ENCODE results near the gene PIWIL4. TPM values are rescaled to one million over a fixed set of nuclear protein-coding genes. Genes with fewer than 3 reads are reported as not detected.

Gene PIWIL4
- total RNA-seq (2014; rRNA removed; shearing (Covaris generic)): not detected in 2 replicates

DNA sequence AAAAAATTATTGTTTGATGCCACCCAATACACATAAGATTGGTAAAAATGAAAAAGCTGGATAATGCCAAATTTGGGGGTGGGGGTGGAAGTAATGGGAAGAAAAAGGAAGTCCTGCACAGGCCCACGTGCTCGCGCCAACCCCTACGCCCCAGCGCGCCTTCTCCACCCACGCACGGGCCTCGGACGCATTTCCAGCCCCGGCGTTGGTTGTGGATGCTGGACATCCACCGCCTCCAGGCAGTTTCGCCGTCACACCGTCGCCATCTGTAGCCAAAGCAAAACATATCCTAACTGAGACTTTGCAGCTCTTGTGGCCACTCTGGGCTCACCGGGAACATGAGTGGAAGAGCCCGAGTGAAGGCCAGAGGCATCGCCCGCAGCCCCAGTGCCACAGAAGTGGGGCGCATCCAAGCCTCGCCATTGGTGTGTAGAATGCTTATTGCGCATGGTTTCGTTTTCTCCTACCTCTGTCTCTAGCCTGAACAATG lies at the start of gene PIWIL4:
Gene PIWIL4, plus strand, starts transcription at position 188 of the 490 bp plus-strand sequence. Its CDS starts 151 bp downstream, at position 339.
- no peak for DNase-seq (ENCODE audit: low spot score)
- in situ Hi-C loops (cut with HindIII; ENCODE audit: low sequenced_read_pairs): no loop called here

DNA sequence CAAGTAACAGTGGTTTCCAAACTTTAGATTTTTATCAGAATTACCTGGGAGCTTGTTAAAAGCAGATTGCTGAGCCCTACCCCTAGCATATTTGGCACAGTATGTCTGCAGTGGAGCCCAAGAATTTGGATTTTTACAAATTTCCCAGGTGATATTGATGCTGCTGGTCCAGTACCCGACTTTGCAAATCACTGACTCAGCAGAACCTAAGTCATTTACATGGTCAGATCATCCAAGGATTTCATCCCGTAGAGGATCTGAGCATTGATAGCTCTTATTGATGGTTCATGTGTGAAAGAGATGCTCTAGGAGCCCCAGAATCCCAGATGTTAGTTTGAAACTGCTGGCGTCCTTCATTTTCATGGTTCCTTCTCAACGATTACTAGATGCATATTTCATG lies 48.9 kb upstream of the PIWIL4 start:
- in situ Hi-C loops (cut with HindIII; ENCODE audit: low sequenced_read_pairs): no loop called here
- no peak for DNase-seq (ENCODE audit: low spot score)

GRCh38 chr11:94519478-94520084 lies 47.6 kb upstream of the PIWIL4 start:
- DNase-seq (ENCODE audit: low spot score): peak; percentile 62
- in situ Hi-C loops (cut with HindIII; ENCODE audit: low sequenced_read_pairs): no loop called here

GRCh38 chr11:94521684-94522083 lies 45.5 kb upstream of the PIWIL4 start:
- peak; percentile 15 for DNase-seq (ENCODE audit: low spot score)
- in situ Hi-C loops (cut with HindIII; ENCODE audit: low sequenced_read_pairs): no loop called here

GRCh38 chr11:94524341-94524740 lies 42.8 kb upstream of the PIWIL4 start:
- in situ Hi-C loops (cut with HindIII; ENCODE audit: low sequenced_read_pairs): no loop called here
- DNase-seq (ENCODE audit: low spot score): no peak

GRCh38 chr11:94525546-94526324 lies 41.4 kb upstream of the PIWIL4 start:
- in situ Hi-C loops (cut with HindIII; ENCODE audit: low sequenced_read_pairs): no loop called here
- no peak for DNase-seq (ENCODE audit: low spot score)

GRCh38 chr11:94526645-94527438 lies 40.3 kb upstream of the PIWIL4 start:
- in situ Hi-C loops (cut with HindIII; ENCODE audit: low sequenced_read_pairs): no loop called here
- DNase-seq (ENCODE audit: low spot score): no peak

DNA sequence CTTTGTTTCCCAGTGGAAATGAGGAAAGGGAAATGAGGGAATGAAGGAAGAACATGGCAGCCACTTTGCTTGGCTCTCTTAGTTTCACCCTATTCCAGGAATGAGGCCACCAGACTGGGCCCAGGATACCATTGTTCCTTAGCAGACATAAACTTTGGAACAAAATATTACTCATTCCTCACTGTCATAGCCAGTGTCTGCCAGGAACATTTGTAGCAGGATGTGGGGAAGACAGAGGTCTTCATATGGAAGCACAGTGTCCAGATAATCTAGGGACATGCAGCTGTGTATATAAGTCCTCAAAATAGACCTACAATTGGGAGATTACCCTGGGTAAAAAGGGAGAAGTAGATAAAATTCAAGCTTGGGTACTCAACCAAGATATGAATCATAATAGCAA lies 38.6 kb upstream of the PIWIL4 start:
- no peak for DNase-seq (ENCODE audit: low spot score)
- in situ Hi-C loops (cut with HindIII; ENCODE audit: low sequenced_read_pairs): no loop called here

DNA sequence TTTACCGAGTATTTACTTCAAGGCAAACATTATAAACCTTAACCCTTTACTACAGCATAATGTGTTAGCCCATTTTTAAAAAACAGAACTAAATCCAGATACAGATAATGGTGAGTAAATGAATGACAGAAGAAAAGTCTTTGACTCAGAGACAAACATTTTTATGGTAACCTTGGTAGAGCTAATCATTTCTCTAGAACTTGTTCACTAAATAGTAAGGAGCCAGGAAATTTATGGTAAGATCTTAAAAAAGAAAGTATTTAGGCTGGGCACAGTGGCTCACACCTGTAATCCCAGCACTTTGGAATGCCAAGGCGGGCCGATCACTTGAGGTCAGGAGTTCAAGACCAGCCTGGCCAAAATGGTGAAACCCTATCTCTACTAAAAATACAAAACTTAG lies 35.0 kb upstream of the PIWIL4 start:
- DNase-seq (ENCODE audit: low spot score): no peak
- in situ Hi-C loops (cut with HindIII; ENCODE audit: low sequenced_read_pairs): no loop called here

GRCh38 chr11:94533206-94533605 lies 34.0 kb upstream of the PIWIL4 start:
- in situ Hi-C loops (cut with HindIII; ENCODE audit: low sequenced_read_pairs): no loop called here
- no peak for DNase-seq (ENCODE audit: low spot score)

DNA sequence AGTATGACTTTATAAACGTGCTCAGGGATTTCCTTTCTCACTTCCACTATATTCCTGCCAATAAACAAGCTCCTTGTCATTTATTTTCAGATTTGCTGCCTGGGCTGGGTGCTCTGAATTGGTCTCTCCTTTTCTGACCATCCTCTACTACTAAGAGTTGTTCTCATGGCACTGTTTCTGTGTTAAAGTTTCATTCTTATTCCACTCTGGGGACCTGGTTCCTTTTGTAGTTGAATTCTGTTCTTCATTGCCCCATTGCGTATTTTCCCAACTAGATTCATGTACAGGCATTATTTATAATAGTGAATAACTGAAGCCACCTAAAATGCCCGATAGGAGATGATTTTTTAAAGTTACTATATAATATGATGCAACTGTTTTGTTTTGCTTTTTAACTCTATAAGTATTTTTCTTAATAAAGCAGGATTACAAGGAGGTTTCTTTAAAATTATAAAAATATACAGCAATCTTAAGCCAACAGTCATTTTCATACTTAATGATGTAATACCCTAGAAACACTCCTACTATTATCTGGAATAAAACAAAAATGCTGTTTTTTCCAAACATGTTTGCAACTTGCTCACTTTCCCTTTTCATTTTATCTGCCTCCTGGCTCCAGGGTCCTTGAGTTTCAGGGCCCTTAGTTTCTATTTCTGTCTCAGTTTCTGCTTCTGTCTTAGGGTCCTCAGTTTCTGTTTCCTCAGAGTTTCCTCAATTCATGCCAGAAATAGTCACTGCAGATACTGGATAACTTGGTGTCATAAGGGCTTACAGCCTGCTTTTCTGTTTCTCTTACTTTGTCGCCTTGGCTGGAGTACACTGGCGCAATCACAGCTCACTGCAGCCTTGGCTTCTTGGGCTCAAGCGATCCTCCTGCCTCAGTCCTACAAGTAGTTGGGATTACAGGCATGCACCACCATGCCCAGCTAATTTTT lies 33.2 kb upstream of the PIWIL4 start:
- no peak for DNase-seq (ENCODE audit: low spot score)
- in situ Hi-C loops (cut with HindIII; ENCODE audit: low sequenced_read_pairs): no loop called here

GRCh38 chr11:94536386-94536785 lies 30.8 kb upstream of the PIWIL4 start:
- in situ Hi-C loops (cut with HindIII; ENCODE audit: low sequenced_read_pairs): no loop called here
- no peak for DNase-seq (ENCODE audit: low spot score)

- in situ Hi-C loops (cut with HindIII; ENCODE audit: low sequenced_read_pairs): no loop called here
These were observed 30.1 kb upstream of the PIWIL4 start for GRCh38 chr11:94537031-94537600.

DNA sequence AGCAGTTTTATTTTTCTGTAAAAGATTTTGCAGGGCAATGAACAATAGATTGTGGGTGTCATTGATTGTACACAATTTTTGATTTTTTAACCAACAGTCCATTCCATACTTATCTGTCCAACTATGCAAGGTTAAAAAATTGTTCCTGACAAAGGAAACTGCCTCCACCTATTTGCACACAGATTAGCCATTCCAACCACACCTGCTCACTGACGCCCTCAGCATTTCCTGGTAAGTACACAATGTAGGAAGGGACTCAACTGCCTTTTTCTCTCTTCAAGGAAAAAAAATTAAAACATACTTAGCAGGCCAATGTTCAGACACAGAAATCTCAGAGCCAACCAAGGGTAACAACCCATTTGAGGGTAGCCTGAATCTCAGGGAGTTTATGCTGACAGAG lies 27.7 kb upstream of the PIWIL4 start:
- in situ Hi-C loops (cut with HindIII; ENCODE audit: low sequenced_read_pairs): no loop called here
- DNase-seq (ENCODE audit: low spot score): no peak

More at GRCh38 chr11:94537031-94537600, 30.1 kb upstream of the PIWIL4 start:
- no peak for DNase-seq (ENCODE audit: low spot score)

DNA sequence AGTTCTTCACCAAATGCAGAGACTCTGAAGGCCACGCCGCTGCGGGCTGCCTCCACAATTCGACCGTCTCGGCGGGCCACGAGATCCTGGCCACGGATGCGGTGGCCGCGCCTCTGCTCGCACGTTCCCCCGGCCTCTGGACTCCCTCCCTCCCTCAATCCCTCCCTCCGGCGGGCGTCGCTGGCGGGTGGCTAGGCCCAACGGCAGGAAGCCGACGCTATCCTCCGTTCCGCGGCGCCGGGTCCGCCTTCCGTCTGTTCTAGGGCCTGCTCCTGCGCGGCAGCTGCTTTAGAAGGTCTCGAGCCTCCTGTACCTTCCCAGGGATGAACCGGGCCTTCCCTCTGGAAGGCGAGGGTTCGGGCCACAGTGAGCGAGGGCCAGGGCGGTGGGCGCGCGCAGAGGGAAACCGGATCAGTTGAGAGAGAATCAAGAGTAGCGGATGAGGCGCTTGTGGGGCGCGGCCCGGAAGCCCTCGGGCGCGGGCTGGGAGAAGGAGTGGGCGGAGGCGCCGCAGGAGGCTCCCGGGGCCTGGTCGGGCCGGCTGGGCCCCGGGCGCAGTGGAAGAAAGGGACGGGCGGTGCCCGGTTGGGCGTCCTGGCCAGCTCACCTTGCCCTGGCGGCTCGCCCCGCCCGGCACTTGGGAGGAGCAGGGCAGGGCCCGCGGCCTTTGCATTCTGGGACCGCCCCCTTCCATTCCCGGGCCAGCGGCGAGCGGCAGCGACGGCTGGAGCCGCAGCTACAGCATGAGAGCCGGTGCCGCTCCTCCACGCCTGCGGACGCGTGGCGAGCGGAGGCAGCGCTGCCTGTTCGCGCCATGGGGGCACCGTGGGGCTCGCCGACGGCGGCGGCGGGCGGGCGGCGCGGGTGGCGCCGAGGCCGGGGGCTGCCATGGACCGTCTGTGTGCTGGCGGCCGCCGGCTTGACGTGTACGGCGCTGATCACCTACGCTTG lies 23.2 kb upstream of the PIWIL4 start, which contains the start of gene FUT4:
Gene FUT4, plus strand, starts transcription at position 227 of the 951 bp plus-strand sequence. Its CDS starts 213 bp downstream, at position 440.
- in situ Hi-C loops (cut with HindIII; ENCODE audit: low sequenced_read_pairs): no loop called here
- peak; percentile 78 for DNase-seq (ENCODE audit: low spot score)

DNA sequence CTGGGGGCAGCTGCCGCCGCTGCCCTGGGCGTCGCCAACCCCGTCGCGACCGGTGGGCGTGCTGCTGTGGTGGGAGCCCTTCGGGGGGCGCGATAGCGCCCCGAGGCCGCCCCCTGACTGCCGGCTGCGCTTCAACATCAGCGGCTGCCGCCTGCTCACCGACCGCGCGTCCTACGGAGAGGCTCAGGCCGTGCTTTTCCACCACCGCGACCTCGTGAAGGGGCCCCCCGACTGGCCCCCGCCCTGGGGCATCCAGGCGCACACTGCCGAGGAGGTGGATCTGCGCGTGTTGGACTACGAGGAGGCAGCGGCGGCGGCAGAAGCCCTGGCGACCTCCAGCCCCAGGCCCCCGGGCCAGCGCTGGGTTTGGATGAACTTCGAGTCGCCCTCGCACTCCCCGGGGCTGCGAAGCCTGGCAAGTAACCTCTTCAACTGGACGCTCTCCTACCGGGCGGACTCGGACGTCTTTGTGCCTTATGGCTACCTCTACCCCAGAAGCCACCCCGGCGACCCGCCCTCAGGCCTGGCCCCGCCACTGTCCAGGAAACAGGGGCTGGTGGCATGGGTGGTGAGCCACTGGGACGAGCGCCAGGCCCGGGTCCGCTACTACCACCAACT lies 22.4 kb upstream of the PIWIL4 start:
- in situ Hi-C loops (cut with HindIII; ENCODE audit: low sequenced_read_pairs): no loop called here
- peak; percentile 13 for DNase-seq (ENCODE audit: low spot score)
